GM12801 (cell line): ENCODE results near the gene RAF1.

Experiments used
- CTCF ChIP-seq: IDR thresholded peaks from one replicate; pipeline ENCODE4 v1.5.1; 2011; ENCODE audit warnings: control low read depth; ENCODE audit not compliant: insufficient read length; ENCODE audit errors: extremely low read depth

RAF1 gene

GRCh38 chr3:12612514-12613226 lies 51.2 kb downstream of the RAF1 start:
- no peak for TF ChIP-seq CTCF

- no peak for TF ChIP-seq CTCF
Measured at GRCh38 chr3:12611117-12611516, 52.8 kb downstream of the RAF1 start.

- TF ChIP-seq CTCF, result no peak
Measured at GRCh38 chr3:12608376-12608775, 55.5 kb downstream of the RAF1 start.

- no peak for TF ChIP-seq CTCF
Measured at GRCh38 chr3:12603969-12604368, 59.9 kb downstream of the RAF1 start.

- TF ChIP-seq CTCF, result no peak
Measured at GRCh38 chr3:12601072-12601471, 62.8 kb downstream of the RAF1 start.

GRCh38 chr3:12598890-12599289 lies 65.0 kb downstream of the RAF1 start:
- no peak for TF ChIP-seq CTCF

GRCh38 chr3:12593473-12593872 lies 70.4 kb downstream of the RAF1 start:
- TF ChIP-seq CTCF, result no peak
